NOMO-1 (cell line): ENCODE data around the gene ASCC1.
A peak's percentile ranks its signal among the peaks of the same experiment; 100 is the strongest.

Source experiments
- DNase-seq, 2 experiments: peaks; one replicate each; lab custom pipeline; 2025; ENCODE audit not compliant: unreplicated experiment in 2 of 2; lab: John Stamatoyannopoulos, UW

The ASCC1 gene

GRCh38 chr10:72086466-72087391, 129.3 kb downstream of the ASCC1 start:
- DNase-seq: peak in 1 of 2 experiments; percentile 24

- no peak for DNase-seq
Observed at GRCh38 chr10:72085864-72086465, 130.1 kb downstream of the ASCC1 start.

- no peak for DNase-seq
Observed at GRCh38 chr10:72085166-72085565, 130.9 kb downstream of the ASCC1 start.

GRCh38 chr10:72083790-72084459, 132.2 kb downstream of the ASCC1 start:
- no peak for DNase-seq

GRCh38 chr10:72082856-72083789, 133.0 kb downstream of the ASCC1 start:
- DNase-seq: no peak

GRCh38 chr10:72081772-72082590, 134.1 kb downstream of the ASCC1 start:
- no peak for DNase-seq

GRCh38 chr10:72081210-72081609, 134.9 kb downstream of the ASCC1 start:
- no peak for DNase-seq

- DNase-seq: no peak
Observed at GRCh38 chr10:72080042-72080975, 135.8 kb downstream of the ASCC1 start.

- no peak for DNase-seq
Observed at GRCh38 chr10:72079356-72079755, 136.7 kb downstream of the ASCC1 start.

- DNase-seq: no peak
Observed at GRCh38 chr10:72077275-72077990, 138.6 kb downstream of the ASCC1 start.

GRCh38 chr10:72076756-72077155, 139.3 kb downstream of the ASCC1 start:
- DNase-seq: no peak

- no peak for DNase-seq
Observed at GRCh38 chr10:72075376-72076115, 140.5 kb downstream of the ASCC1 start.

GRCh38 chr10:72074574-72075375, 141.3 kb downstream of the ASCC1 start:
- DNase-seq: no peak

- no peak for DNase-seq
Observed at GRCh38 chr10:72073708-72074573, 142.1 kb downstream of the ASCC1 start.

- DNase-seq: no peak
Observed at GRCh38 chr10:72072639-72073038, 143.4 kb downstream of the ASCC1 start.
